Activated CD4-positive, alpha-beta T cell treated with anti-CD3 and anti-CD28 coated beads, Interleukin-2, amount 50 U/mL, for 16 hours (primary cell): ENCODE data around the gene GATA2.

Experiments used
- DNase-seq: peaks from one replicate; pipeline ENCODE4 v3.0.0-alpha.2; 2020

GATA2 gene

GRCh38 chr3:128430301-128430700 is 62.7 kb downstream of the GATA2 start:
- no peak for DNase-seq

DNA sequence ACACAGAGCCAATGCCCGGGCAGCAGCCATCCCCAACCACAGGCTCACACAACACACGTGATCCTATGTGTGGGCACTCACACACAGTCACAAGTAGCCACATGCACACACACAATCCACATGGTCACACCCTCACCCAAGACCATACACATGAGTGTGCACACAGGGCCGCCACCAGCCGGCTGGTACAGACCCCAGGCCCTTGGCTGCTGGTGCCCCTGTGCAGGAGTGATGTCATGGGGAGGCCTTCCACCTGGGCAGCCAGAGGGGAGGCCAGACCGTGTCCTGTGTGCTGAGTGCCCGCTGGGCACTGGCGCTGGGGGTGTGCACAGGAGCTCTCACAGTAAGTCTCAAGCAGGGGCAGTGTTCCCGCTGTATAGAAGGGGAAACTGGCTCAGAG is 63.2 kb downstream of the GATA2 start:
- DNase-seq = no peak
